K562 (cell line): Measurements from ENCODE around the gene ATOH8. TPM values are rescaled to one million over a fixed set of nuclear protein-coding genes. Genes with fewer than 3 reads are reported as not detected.

ENCODE experiments used
- ARID3B ChIP-seq: fragments of 250-450 bp; sonication (Bioruptor Pico); IDR thresholded peaks from 2 replicates; pipeline ENCODE4 v1.4.0; 2020; ENCODE audit warnings: borderline replicate concordance
- CBX1 ChIP-seq: sonication (generic); IDR thresholded peaks from 2 replicates; pipeline ENCODE4 v1.6.1; 2016; ENCODE audit warnings: antibody characterized with exemption, low read depth, mild to moderate bottlenecking
- HBP1 ChIP-seq: fragments of 450-650 bp; formaldehyde crosslinking; IDR thresholded peaks from 2 replicates; pipeline ENCODE4 v1.4.0; 2022; ENCODE audit warnings: missing genetic modification characterization
- MTA1 ChIP-seq: fragments of 450-650 bp; IDR thresholded peaks from 2 replicates; pipeline ENCODE4 v1.6.1; 2017; ENCODE audit warnings: borderline replicate concordance
- POLR2G ChIP-seq: fragments of 200-400 bp; formaldehyde crosslinking; IDR thresholded peaks from 2 replicates; pipeline ENCODE4 v1.6.1; 2017; ENCODE audit warnings: low read depth, mild to moderate bottlenecking, antibody characterized with exemption, low read length, moderate library complexity
- SMAD3 ChIP-seq: fragments of 450-650 bp; formaldehyde crosslinking; conservative IDR thresholded peaks from 2 replicates; pipeline ENCODE4 v1.4.0; 2020; ENCODE audit warnings: mild to moderate bottlenecking
- ZC3H4 ChIP-seq: sonication (generic); formaldehyde crosslinking; IDR thresholded peaks from 2 replicates; pipeline ENCODE4 v1.9.0; 2021; ENCODE audit warnings: missing genetic modification reagents, borderline replicate concordance
- ZNF212 ChIP-seq: fragments of 450-650 bp; formaldehyde crosslinking; IDR thresholded peaks from 2 replicates; pipeline ENCODE4 v1.4.0; 2020; ENCODE audit warnings: mild to moderate bottlenecking
- polyA plus RNA-seq, 8 experiments: library from polyadenylated mRNA; depleted of rRNA in 4 of 8; stranded (reverse) in 5 of 8; unstranded in 3 of 8; fragments of >200 nt; fragmentation: Nextera tagmentation in 2 of 8; fragmentation: Illumina TruSeq in 1 of 8; extraction: Ambion mirVana in 2 of 8; extraction: Trizol in 1 of 8; gene quantifications; 2 replicates each; pipeline versions ENCODE4 v1.2.1 to v1.2.3, GENCODE V29; 2011 to 2014; ENCODE audit warnings: inconsistent platforms in 1 of 8, missing spikeins in 1 of 8
- total RNA-seq, 7 experiments: library from RNA; depleted of rRNA in 6 of 7; stranded (reverse); fragments of >200 nt in 6 of 7; fragmentation: Illumina TruSeq in 2 of 7; extraction: Trizol in 2 of 7; gene quantifications; 2 replicates each; pipeline versions ENCODE4 v1.2.1 to v1.2.3, GENCODE V29; 2011 to 2021; ENCODE audit warnings: low replicate concordance in 1 of 7

The ATOH8 gene
- total and polyA plus RNA-seq, 9 of the 15 experiments (the other 6 are each of a cell fraction or from before 2014, with no cell fraction given) = not detected

GRCh38 chr2:85712849-85713612 is 40.8 kb upstream of the ATOH8 start (continued):
- TF ChIP-seq POLR2G = no peak
- no peak for TF ChIP-seq HBP1 (CRISPR knock-in tag)
- no peak for TF ChIP-seq ZC3H4 (CRISPR knock-in tag)
- TF ChIP-seq MTA1 = no peak
- TF ChIP-seq CBX1 = no peak
- TF ChIP-seq SMAD3 (CRISPR knock-in tag) = no peak
- TF ChIP-seq ZNF212 (CRISPR knock-in tag) = no peak
- TF ChIP-seq ARID3B (CRISPR knock-in tag) = no peak
